K562 (cell line): ENCODE data around the gene LMCD1. TPM values are rescaled to one million over a fixed set of nuclear protein-coding genes. Genes with fewer than 3 reads are reported as not detected.

Experiments
- BRCA1 ChIP-seq, 2 experiments: fragments of 450-650 bp in 1 of 2; sonication (generic) in 1 of 2; formaldehyde crosslinking in 1 of 2; IDR thresholded peaks; 2 replicates each; pipeline versions ENCODE4 v1.5.0 to v1.6.1; 2017 to 2020; ENCODE audit warnings: mild to moderate bottlenecking in 1 of 2, missing genetic modification reagents in 1 of 2
- CC2D1A ChIP-seq: fragments of 450-650 bp; IDR thresholded peaks from 2 replicates; pipeline ENCODE4 v1.6.1; 2017; ENCODE audit warnings: mild to moderate bottlenecking
- KLF6 ChIP-seq: fragments of 250-450 bp; sonication (Bioruptor Pico); IDR thresholded peaks from 2 replicates; pipeline ENCODE4 v1.4.0; 2020; ENCODE audit warnings: mild to moderate bottlenecking, moderate library complexity, borderline replicate concordance
- ZBTB11 ChIP-seq, 3 experiments: fragments of 200-800 bp in 1 of 3; fragments of 250-450 bp in 1 of 3; fragments of 450-650 bp in 1 of 3; sonication (Bioruptor Pico) in 1 of 3; sonication (Bioruptor generic) in 1 of 3; formaldehyde crosslinking in 1 of 3; IDR thresholded peaks; 2 replicates each; pipeline versions ENCODE4 v1.6.1 to v1.8.0; 2016 to 2022; ENCODE audit warnings: mild to moderate bottlenecking in 2 of 3, missing genetic modification characterization in 2 of 3, missing compliant biosample characterization in 1 of 3, moderate library complexity in 1 of 3
- ZNF384 ChIP-seq: IDR thresholded peaks from 2 replicates; pipeline ENCODE4 v1.6.1; 2012; ENCODE audit warnings: low read depth, low read length, improper control_type of control experiment
- ZNF518B ChIP-seq: fragments of 250-450 bp; sonication (Bioruptor Pico); IDR thresholded peaks from 2 replicates; pipeline ENCODE4 v1.5.0; 2021; ENCODE audit warnings: mild to moderate bottlenecking, moderate library complexity
- polyA plus RNA-seq, 8 experiments: library from polyadenylated mRNA; depleted of rRNA in 4 of 8; stranded (reverse) in 5 of 8; unstranded in 3 of 8; fragments of >200 nt; fragmentation: Nextera tagmentation in 2 of 8; fragmentation: Illumina TruSeq in 1 of 8; extraction: Ambion mirVana in 2 of 8; extraction: Trizol in 1 of 8; gene quantifications; 2 replicates each; pipeline versions ENCODE4 v1.2.1 to v1.2.3, GENCODE V29; 2011 to 2014; ENCODE audit warnings: inconsistent platforms in 1 of 8, missing spikeins in 1 of 8
- total RNA-seq, 7 experiments: library from RNA; depleted of rRNA in 6 of 7; stranded (reverse); fragments of >200 nt in 6 of 7; fragmentation: Illumina TruSeq in 2 of 7; extraction: Trizol in 2 of 7; gene quantifications; 2 replicates each; pipeline versions ENCODE4 v1.2.1 to v1.2.3, GENCODE V29; 2011 to 2021; ENCODE audit warnings: low replicate concordance in 1 of 7

The LMCD1 gene
- total and polyA plus RNA-seq, 9 of the 15 experiments (the other 6 are each of a cell fraction or from before 2014, with no cell fraction given): 0.60 TPM; not detected in 8

DNA sequence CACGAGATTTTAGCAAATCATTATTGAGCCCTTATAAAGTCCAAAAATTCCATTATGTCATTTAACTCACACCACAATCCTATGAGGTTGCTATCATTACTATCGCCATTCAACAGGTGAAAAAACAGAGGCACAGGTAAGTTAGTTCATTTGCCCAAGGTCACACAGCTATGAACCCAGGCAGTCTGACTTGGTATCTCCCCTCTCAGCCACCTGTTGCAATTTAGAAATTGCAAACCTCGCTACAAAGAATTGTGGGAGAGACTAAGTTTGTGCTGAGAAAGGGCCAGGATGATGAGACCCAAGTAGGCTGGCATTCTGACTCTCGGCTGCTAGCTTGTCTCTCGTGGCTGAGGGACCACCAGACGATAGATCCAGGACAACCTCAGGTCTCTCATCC lies 57.7 kb downstream of the LMCD1 start (continued):
- TF ChIP-seq ZNF518B (CRISPR knock-in tag) (no peak), ZBTB11 (CRISPR knock-in tag; IDR thresholded peaks at IDR 0.05) (no peak), KLF6 (CRISPR knock-in tag) (no peak), BRCA1 (IDR thresholded peaks at IDR 0.05) (no peak), BRCA1 (CRISPR knock-in tag; IDR thresholded peaks at IDR 0.05) (no peak), ZNF384 (no peak), CC2D1A (no peak)
